Measurements from ENCODE around the gene MRPL36.
"Not testable (repeated sequence)": the region's sequence is repeated elsewhere in the genome, so short reads cannot be mapped to it uniquely, and the experiment has no call there.

MRPL36 gene

GRCh38 chr5:1824903-1825841, 25.5 kb upstream of the MRPL36 start:
- DNase-seq (no peak), ATAC-seq (no peak)
- H3K4me1 Mint-ChIP-seq = no peaks in the 10 kb centered on the region
- H3K36me3 Mint-ChIP-seq (ENCODE audit: low read depth) = peaks cover 8% of the 10 kb centered on the region
- H3K4me3 Mint-ChIP-seq = no peak overlapping the region
- H3K9me3 Mint-ChIP-seq = no peaks in the 10 kb centered on the region
- H3K27ac Mint-ChIP-seq = no peak overlapping the region
- H3K27me3 Mint-ChIP-seq = no peaks in the 10 kb centered on the region

GRCh38 chr5:1824109-1824821, 24.6 kb upstream of the MRPL36 start:
- DNase-seq = no peak
- H3K27ac Mint-ChIP-seq = no peak overlapping the region
- H3K36me3 Mint-ChIP-seq (ENCODE audit: low read depth) = peaks cover 12% of the 10 kb centered on the region

GRCh38 chr5:1823381-1824034, 23.9 kb upstream of the MRPL36 start:
- Mint-ChIP-seq H3K36me3 (ENCODE audit: low read depth) (peaks cover 14% of the 10 kb centered on the region), H3K27me3 (no peaks in the 10 kb centered on the region), H3K27ac (no peak overlapping the region), H3K9me3 (no peaks in the 10 kb centered on the region), H3K4me1 (no peaks in the 10 kb centered on the region), H3K4me3 (no peak overlapping the region)
- ATAC-seq (no peak), DNase-seq (no peak)

More at GRCh38 chr5:1824109-1824821, 24.6 kb upstream of the MRPL36 start:
- H3K4me3 Mint-ChIP-seq = no peak overlapping the region
- H3K27me3 Mint-ChIP-seq = no peaks in the 10 kb centered on the region
- no peak for ATAC-seq
- no peaks in the 10 kb centered on the region for H3K4me1 Mint-ChIP-seq
- no peaks in the 10 kb centered on the region for H3K9me3 Mint-ChIP-seq

- Mint-ChIP-seq H3K27ac (no peak overlapping the region), H3K36me3 (ENCODE audit: low read depth) (peaks cover 25% of the 10 kb centered on the region), H3K4me1 (no peaks in the 10 kb centered on the region), H3K9me3 (no peaks in the 10 kb centered on the region), H3K27me3 (no peaks in the 10 kb centered on the region), H3K4me3 (no peak overlapping the region)
- DNase-seq (no peak), ATAC-seq (no peak)
Observed at GRCh38 chr5:1821862-1822261, 22.2 kb upstream of the MRPL36 start.

- DNase-seq (no peak), ATAC-seq (no peak)
- Mint-ChIP-seq H3K27me3 (no peaks in the 10 kb centered on the region), H3K4me1 (no peaks in the 10 kb centered on the region), H3K36me3 (ENCODE audit: low read depth) (peaks cover 31% of the 10 kb centered on the region), H3K9me3 (no peaks in the 10 kb centered on the region), H3K4me3 (no peak overlapping the region), H3K27ac (no peak overlapping the region)
Observed at GRCh38 chr5:1820926-1821325, 21.3 kb upstream of the MRPL36 start.

GRCh38 chr5:1820381-1820780, 20.7 kb upstream of the MRPL36 start:
- H3K36me3 Mint-ChIP-seq (ENCODE audit: low read depth) = peaks cover 37% of the 10 kb centered on the region
- DNase-seq (no peak), ATAC-seq (no peak)
- no peaks in the 10 kb centered on the region for H3K9me3 Mint-ChIP-seq
- H3K27me3 Mint-ChIP-seq = no peaks in the 10 kb centered on the region
- no peak overlapping the region for H3K27ac Mint-ChIP-seq
- no peaks in the 10 kb centered on the region for H3K4me1 Mint-ChIP-seq
- H3K4me3 Mint-ChIP-seq = no peak overlapping the region

GRCh38 chr5:1819458-1819857, 19.8 kb upstream of the MRPL36 start:
- no peaks in the 10 kb centered on the region for H3K27me3 Mint-ChIP-seq
- no peaks in the 10 kb centered on the region for H3K9me3 Mint-ChIP-seq
- ATAC-seq = no peak
- H3K4me3 Mint-ChIP-seq = no peak overlapping the region
- H3K36me3 Mint-ChIP-seq (ENCODE audit: low read depth) = peaks cover 44% of the 10 kb centered on the region
- DNase-seq = no peak
- no peak overlapping the region for H3K27ac Mint-ChIP-seq
- H3K4me1 Mint-ChIP-seq = no peaks in the 10 kb centered on the region

GRCh38 chr5:1818784-1819183, 19.1 kb upstream of the MRPL36 start:
- H3K27ac Mint-ChIP-seq = no peak overlapping the region
- DNase-seq (no peak), ATAC-seq (no peak)
- no peaks in the 10 kb centered on the region for H3K9me3 Mint-ChIP-seq
- no peaks in the 10 kb centered on the region for H3K27me3 Mint-ChIP-seq
- peaks cover 50% of the 10 kb centered on the region for H3K36me3 Mint-ChIP-seq (ENCODE audit: low read depth)
- no peak overlapping the region for H3K4me3 Mint-ChIP-seq
- H3K4me1 Mint-ChIP-seq = no peaks in the 10 kb centered on the region

- Mint-ChIP-seq H3K4me3 (no peak overlapping the region), H3K27me3 (no peaks in the 10 kb centered on the region), H3K27ac (no peak overlapping the region), H3K36me3 (ENCODE audit: low read depth) (peaks cover 59% of the 10 kb centered on the region), H3K4me1 (no peaks in the 10 kb centered on the region), H3K9me3 (no peaks in the 10 kb centered on the region)
- no peak for DNase-seq
- no peak for ATAC-seq
Observed at GRCh38 chr5:1817261-1818043, 17.8 kb upstream of the MRPL36 start.

GRCh38 chr5:1816495-1817089, 17.0 kb upstream of the MRPL36 start:
- not testable (repeated sequence) for H3K27ac Mint-ChIP-seq, H3K4me3 Mint-ChIP-seq, H3K27me3 Mint-ChIP-seq, DNase-seq, H3K9me3 Mint-ChIP-seq, ATAC-seq, H3K4me1 Mint-ChIP-seq
- H3K36me3 Mint-ChIP-seq (ENCODE audit: low read depth) = peaks cover 65% of the 10 kb centered on the region

GRCh38 chr5:1815881-1816292, 16.2 kb upstream of the MRPL36 start:
- H3K9me3 Mint-ChIP-seq = no peaks in the 10 kb centered on the region
- peaks cover 2% of the 10 kb centered on the region for H3K4me1 Mint-ChIP-seq
- H3K27me3 Mint-ChIP-seq = no peaks in the 10 kb centered on the region
- no peak for DNase-seq
- ATAC-seq = no peak
- H3K27ac Mint-ChIP-seq = no peak overlapping the region
- no peak overlapping the region for H3K4me3 Mint-ChIP-seq
- peaks cover 66% of the 10 kb centered on the region for H3K36me3 Mint-ChIP-seq (ENCODE audit: low read depth)

GRCh38 chr5:1815071-1815786, 15.6 kb upstream of the MRPL36 start:
- peaks cover 65% of the 10 kb centered on the region for H3K36me3 Mint-ChIP-seq (ENCODE audit: low read depth)
- peaks cover 3% of the 10 kb centered on the region for H3K4me1 Mint-ChIP-seq
- H3K27ac Mint-ChIP-seq = no peak overlapping the region
- DNase-seq (no peak), ATAC-seq (no peak)
- no peak overlapping the region for H3K4me3 Mint-ChIP-seq
- no peaks in the 10 kb centered on the region for H3K9me3 Mint-ChIP-seq
- no peaks in the 10 kb centered on the region for H3K27me3 Mint-ChIP-seq

- no peak for DNase-seq
- peaks cover 3% of the 10 kb centered on the region for H3K4me1 Mint-ChIP-seq
- H3K27ac Mint-ChIP-seq = no peak overlapping the region
- peaks cover 60% of the 10 kb centered on the region for H3K36me3 Mint-ChIP-seq (ENCODE audit: low read depth)
- H3K4me3 Mint-ChIP-seq = no peak overlapping the region
- no peak for ATAC-seq
- H3K9me3 Mint-ChIP-seq = no peaks in the 10 kb centered on the region
- H3K27me3 Mint-ChIP-seq = no peaks in the 10 kb centered on the region
Observed at GRCh38 chr5:1814183-1815020, 14.8 kb upstream of the MRPL36 start.
